GM12892 (cell line): ENCODE measurements around the gene SLC4A3.

Experiments
- POLR2A ChIP-seq: IDR thresholded peaks from 2 replicates; pipeline ENCODE4 v1.6.1; 2011; ENCODE audit warnings: low read depth, low read length, control low read depth
- POLR2AphosphoS5 ChIP-seq: IDR thresholded peaks from 2 replicates; pipeline ENCODE4 v1.6.1; 2011; ENCODE audit warnings: low read depth, low read length, control low read depth
- TAF1 ChIP-seq: IDR thresholded peaks from 2 replicates; pipeline ENCODE4 v1.6.1; 2011; ENCODE audit warnings: low read depth, mild to moderate bottlenecking, control low read depth, low read length, borderline replicate concordance

DNA sequence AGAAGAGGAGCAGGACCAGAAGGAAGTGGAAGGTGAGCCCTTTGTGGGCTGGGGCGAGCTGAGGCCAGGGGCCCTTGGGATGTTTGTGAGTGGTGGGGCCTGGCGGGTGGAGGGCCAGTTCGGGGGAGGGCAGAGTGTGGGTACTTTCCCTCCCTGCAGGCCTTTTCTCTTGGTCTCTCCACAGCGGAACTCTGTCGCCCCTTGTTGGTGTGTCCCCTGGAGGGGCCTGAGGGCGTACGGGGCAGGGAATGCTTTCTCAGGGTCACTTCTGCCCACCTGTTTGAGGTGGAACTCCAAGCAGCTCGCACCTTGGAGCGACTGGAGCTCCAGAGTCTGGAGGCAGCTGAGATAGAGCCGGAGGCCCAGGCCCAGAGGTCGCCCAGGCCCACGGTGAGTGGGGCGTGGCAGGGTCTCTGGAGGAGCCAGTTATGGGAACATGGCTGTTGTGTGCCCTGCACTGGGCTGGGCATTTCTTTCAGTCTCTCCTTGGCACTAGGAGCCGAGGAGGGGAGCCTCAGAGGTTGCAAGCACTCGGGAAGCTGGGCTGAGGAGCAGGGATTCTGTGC, 18.9 kb upstream of the SLC4A3 start:
- no peak for TF ChIP-seq POLR2A
- no peak for TF ChIP-seq POLR2AphosphoS5
- TF ChIP-seq TAF1: no peak
